Neural progenitor cell (in vitro differentiated cells): Measurements from ENCODE around the gene KRT78. TPM values are rescaled to one million over a fixed set of nuclear protein-coding genes. Genes with fewer than 3 reads are reported as not detected.

ENCODE experiments used
- DNase-seq: peaks from one replicate; pipeline ENCODE4 v3.0.0-alpha.2; 2016; ENCODE audit warnings: low spot score
- H2AFZ ChIP-seq: fragments of 200-600 bp; sonication (generic); replicated peaks from 2 replicates; pipeline ENCODE4 v1.6.1; 2016; ENCODE audit warnings: antibody characterized with exemption
- H3F3A ChIP-seq: fragments of 200-600 bp; sonication (generic); 2 replicates; pipeline ENCODE4 v1.6.1; 2016; ENCODE audit warnings: antibody characterized with exemption, low read depth
- H3K27ac ChIP-seq: fragments of 200-600 bp; sonication (generic); 2 replicates; pipeline ENCODE4 v1.5.1; 2016; ENCODE audit warnings: mild to moderate bottlenecking
- H3K27me3 ChIP-seq: fragments of 200-600 bp; sonication (generic); 2 replicates; pipeline ENCODE4 v1.6.1; 2016; ENCODE audit warnings: mild to moderate bottlenecking, moderate library complexity
- H3K36me3 ChIP-seq: fragments of 200-600 bp; sonication (generic); 2 replicates; pipeline ENCODE4 v1.5.1; 2016
- H3K4me1 ChIP-seq: fragments of 200-600 bp; sonication (generic); 2 replicates; pipeline ENCODE4 v1.6.1; 2016; ENCODE audit warnings: mixed run types
- H3K4me2 ChIP-seq: fragments of 200-600 bp; sonication (generic); 2 replicates; pipeline ENCODE4 v1.6.1; 2016
- H3K4me3 ChIP-seq: fragments of 200-600 bp; sonication (generic); 2 replicates; pipeline ENCODE4 v1.5.1; 2016
- H3K79me2 ChIP-seq: fragments of 200-600 bp; sonication (generic); 2 replicates; pipeline ENCODE4 v1.6.1; 2016; ENCODE audit warnings: low read depth
- H3K9ac ChIP-seq: fragments of 200-600 bp; sonication (generic); 2 replicates; pipeline ENCODE4 v1.6.1; 2016
- H3K9me3 ChIP-seq: fragments of 200-600 bp; sonication (generic); 2 replicates; pipeline ENCODE4 v1.5.1; 2016; ENCODE audit warnings: low read depth
- H4K20me1 ChIP-seq: fragments of 200-600 bp; sonication (generic); 2 replicates; pipeline ENCODE4 v1.6.1; 2016; ENCODE audit warnings: low read depth
- H3K27ac Mint-ChIP-seq: 3 replicates; pipeline ENCODE4 v1.8.0; 2021; ENCODE audit warnings: mixed read lengths
- H3K27me3 Mint-ChIP-seq: 2 replicates; pipeline ENCODE4 v1.8.0; 2022; ENCODE audit warnings: low read depth, mild to moderate bottlenecking, inconsistent platforms, moderate library complexity, mixed read lengths; ENCODE audit not compliant: insufficient read depth
- H3K36me3 Mint-ChIP-seq: 3 replicates; pipeline ENCODE4 v1.8.0; 2021; ENCODE audit warnings: mixed read lengths
- H3K4me1 Mint-ChIP-seq: 3 replicates; pipeline ENCODE4 v1.8.0; 2021; ENCODE audit warnings: mixed read lengths
- H3K4me3 Mint-ChIP-seq: 3 replicates; pipeline ENCODE4 v1.8.0; 2021; ENCODE audit warnings: mild to moderate bottlenecking, moderate library complexity, mixed read lengths
- H3K9me3 Mint-ChIP-seq: 3 replicates; pipeline ENCODE4 v1.8.0; 2020; ENCODE audit warnings: mixed read lengths
- EZH2 ChIP-seq: fragments of 200-600 bp; sonication (generic); IDR thresholded peaks from 2 replicates; pipeline ENCODE4 v1.6.1; 2017; ENCODE audit warnings: antibody characterized with exemption, mild to moderate bottlenecking, moderate library complexity
- EZH2phosphoT487 ChIP-seq: fragments of 200-600 bp; sonication (generic); IDR thresholded peaks from 2 replicates; pipeline ENCODE4 v1.6.1; 2017; ENCODE audit warnings: antibody characterized with exemption
- total RNA-seq: library from RNA; depleted of rRNA; stranded (reverse); fragments of >200 nt; gene quantifications from 2 replicates; pipeline ENCODE4 v1.2.3, GENCODE V29; 2015; ENCODE audit warnings: low replicate concordance
- TF ChIP-seq, protein P1 (sequence below): fragments of 200-600 bp; sonication (generic); IDR thresholded peaks from 2 replicates; pipeline ENCODE4 v1.5.1; 2017; ENCODE audit warnings: antibody characterized with exemption, mild to moderate bottlenecking

Gene KRT78
- total RNA-seq, 1 donor from 2014 or later: not detected

DNA sequence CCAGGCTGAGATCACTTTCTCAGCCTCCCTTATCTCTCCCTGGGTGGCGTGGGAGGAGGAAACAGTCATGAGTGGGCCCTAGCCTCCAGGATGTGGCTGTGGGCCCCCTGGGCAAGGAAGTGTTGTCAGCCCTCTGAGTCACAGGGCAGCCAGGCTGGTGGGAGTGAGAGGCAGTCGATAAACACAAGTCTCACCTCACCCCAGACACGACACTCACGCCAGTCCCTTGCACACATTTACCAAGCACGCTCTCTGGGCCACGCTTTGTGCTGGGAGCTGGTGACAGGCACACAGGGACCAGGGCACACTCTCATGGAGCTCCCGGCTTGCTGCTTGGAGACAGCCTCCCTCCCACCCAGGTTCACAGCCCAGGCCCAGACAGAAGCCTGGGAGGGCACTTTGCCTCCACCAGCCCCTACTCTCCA is 12.7 kb downstream of the KRT78 start:
- no peak for DNase-seq
- no peak overlapping the region for H3K4me3 Mint-ChIP-seq
- no peaks in the 10 kb centered on the region for H3K9me3 Mint-ChIP-seq
- Histone ChIP-seq H3K9me3 (no peaks in the 10 kb centered on the region), H3K4me3 (no peak overlapping the region), H3K4me2 (no peak overlapping the region), H4K20me1 (no peaks in the 10 kb centered on the region), H3K36me3 (no peaks in the 10 kb centered on the region), H3K27ac (no peak overlapping the region), H3K4me1 (peaks cover 5% of the 10 kb centered on the region), H3F3A (no peaks in the 10 kb centered on the region), H3K79me2 (no peaks in the 10 kb centered on the region), H2AFZ (no peak overlapping the region), H3K9ac (no peak overlapping the region), H3K27me3 (no peaks in the 10 kb centered on the region)
- H3K27ac Mint-ChIP-seq: peak overlapping the region; percentile 91
- H3K4me1 Mint-ChIP-seq: peaks cover 42% of the 10 kb centered on the region
- H3K36me3 Mint-ChIP-seq: no peaks in the 10 kb centered on the region
- peaks cover 14% of the 10 kb centered on the region for H3K27me3 Mint-ChIP-seq
- TF ChIP-seq EZH2 (no peak), EZH2phosphoT487 (no peak)
- TF ChIP-seq, protein P1, sequence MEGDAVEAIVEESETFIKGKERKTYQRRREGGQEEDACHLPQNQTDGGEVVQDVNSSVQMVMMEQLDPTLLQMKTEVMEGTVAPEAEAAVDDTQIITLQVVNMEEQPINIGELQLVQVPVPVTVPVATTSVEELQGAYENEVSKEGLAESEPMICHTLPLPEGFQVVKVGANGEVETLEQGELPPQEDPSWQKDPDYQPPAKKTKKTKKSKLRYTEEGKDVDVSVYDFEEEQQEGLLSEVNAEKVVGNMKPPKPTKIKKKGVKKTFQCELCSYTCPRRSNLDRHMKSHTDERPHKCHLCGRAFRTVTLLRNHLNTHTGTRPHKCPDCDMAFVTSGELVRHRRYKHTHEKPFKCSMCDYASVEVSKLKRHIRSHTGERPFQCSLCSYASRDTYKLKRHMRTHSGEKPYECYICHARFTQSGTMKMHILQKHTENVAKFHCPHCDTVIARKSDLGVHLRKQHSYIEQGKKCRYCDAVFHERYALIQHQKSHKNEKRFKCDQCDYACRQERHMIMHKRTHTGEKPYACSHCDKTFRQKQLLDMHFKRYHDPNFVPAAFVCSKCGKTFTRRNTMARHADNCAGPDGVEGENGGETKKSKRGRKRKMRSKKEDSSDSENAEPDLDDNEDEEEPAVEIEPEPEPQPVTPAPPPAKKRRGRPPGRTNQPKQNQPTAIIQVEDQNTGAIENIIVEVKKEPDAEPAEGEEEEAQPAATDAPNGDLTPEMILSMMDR: no peak

DNA sequence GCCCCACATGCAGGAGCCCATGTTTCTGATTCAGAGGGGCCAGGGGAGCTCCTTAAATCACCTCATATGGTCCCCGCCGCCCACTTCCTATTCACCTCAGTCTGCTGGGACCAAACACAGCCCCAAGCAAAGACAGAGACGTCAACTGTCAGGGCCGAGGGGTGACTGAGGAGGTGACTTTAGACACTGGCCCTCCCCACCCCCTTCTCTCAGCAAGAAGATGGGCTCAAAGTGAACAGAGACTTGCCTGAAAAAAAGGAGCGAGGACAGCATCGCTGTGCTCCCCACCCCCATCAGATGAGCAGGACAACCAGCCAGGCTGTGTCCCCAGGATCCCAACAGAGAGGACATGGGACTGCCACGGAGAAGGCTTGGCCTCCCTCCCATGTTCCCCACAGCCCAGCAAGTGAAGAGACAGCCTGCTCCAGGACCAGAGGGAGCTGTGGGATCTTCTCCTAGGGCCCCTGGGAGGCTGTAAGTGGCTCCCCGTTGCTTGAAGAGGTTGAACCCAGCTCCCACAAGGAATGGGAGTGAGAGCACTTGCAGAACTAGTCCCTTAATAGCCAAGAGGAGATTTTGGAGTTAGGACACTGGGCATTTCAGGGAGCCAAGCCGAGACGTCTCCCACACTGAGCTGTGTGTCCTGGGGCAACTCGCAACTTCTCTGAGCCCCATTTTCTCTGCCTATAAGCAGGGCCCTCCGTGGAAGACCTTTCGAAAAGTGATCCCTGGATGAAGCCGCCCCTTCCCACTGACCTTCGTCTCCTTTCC is 13.3 kb downstream of the KRT78 start:
- Histone ChIP-seq H3K79me2 (no peaks in the 10 kb centered on the region), H3K9me3 (no peaks in the 10 kb centered on the region), H3F3A (no peaks in the 10 kb centered on the region), H3K4me1 (peaks cover 5% of the 10 kb centered on the region), H4K20me1 (no peaks in the 10 kb centered on the region), H2AFZ (no peak overlapping the region), H3K27me3 (no peaks in the 10 kb centered on the region), H3K4me3 (no peak overlapping the region), H3K9ac (no peak overlapping the region), H3K27ac (no peak overlapping the region), H3K4me2 (no peak overlapping the region), H3K36me3 (no peaks in the 10 kb centered on the region)
- no peak for DNase-seq
- H3K9me3 Mint-ChIP-seq: no peaks in the 10 kb centered on the region
- H3K36me3 Mint-ChIP-seq: no peaks in the 10 kb centered on the region
- TF ChIP-seq EZH2phosphoT487 (no peak), EZH2 (no peak)
- TF ChIP-seq, protein P1: no peak
- peak overlapping the region; percentile 91 for H3K27ac Mint-ChIP-seq
- peaks cover 42% of the 10 kb centered on the region for H3K4me1 Mint-ChIP-seq
- peaks cover 14% of the 10 kb centered on the region for H3K27me3 Mint-ChIP-seq
- H3K4me3 Mint-ChIP-seq: no peak overlapping the region

DNA sequence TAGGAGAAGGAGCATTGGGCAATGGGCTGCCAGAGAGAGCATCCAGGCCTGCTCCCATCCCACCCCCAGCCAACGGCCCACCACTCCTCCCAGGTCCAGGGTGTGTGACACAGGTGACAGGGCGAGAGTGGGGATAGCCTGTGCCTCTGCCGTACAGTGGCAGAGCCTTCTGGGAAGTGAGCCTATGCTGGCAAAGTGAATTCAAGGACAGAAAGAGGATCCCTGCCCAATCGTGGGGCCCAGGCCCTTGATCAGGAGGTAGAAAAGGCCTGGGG is 14.1 kb downstream of the KRT78 start:
- Histone ChIP-seq H2AFZ (no peak overlapping the region), H3K27me3 (no peaks in the 10 kb centered on the region), H3K4me3 (no peak overlapping the region), H3K4me1 (peaks cover 5% of the 10 kb centered on the region), H3K36me3 (no peaks in the 10 kb centered on the region), H3F3A (no peaks in the 10 kb centered on the region), H3K27ac (no peak overlapping the region), H3K4me2 (no peak overlapping the region), H3K79me2 (no peaks in the 10 kb centered on the region), H3K9ac (no peak overlapping the region), H3K9me3 (no peaks in the 10 kb centered on the region), H4K20me1 (no peaks in the 10 kb centered on the region)
- TF ChIP-seq, protein P1: no peak
- TF ChIP-seq EZH2phosphoT487 (no peak), EZH2 (no peak)
- peaks cover 14% of the 10 kb centered on the region for H3K27me3 Mint-ChIP-seq
- H3K4me3 Mint-ChIP-seq: no peak overlapping the region
- H3K9me3 Mint-ChIP-seq: no peaks in the 10 kb centered on the region
- H3K36me3 Mint-ChIP-seq: no peaks in the 10 kb centered on the region
- H3K4me1 Mint-ChIP-seq: peaks cover 40% of the 10 kb centered on the region
- no peak for DNase-seq
- no peak overlapping the region for H3K27ac Mint-ChIP-seq
